AG09319 (cell line): ENCODE data around the gene F8.
"Not testable (repeated sequence)": the region's sequence is repeated elsewhere in the genome, so short reads cannot be mapped to it uniquely, and the experiment has no call there.

ENCODE experiments used
- DNase-seq: peaks from one replicate; pipeline ENCODE4 v3.0.0-alpha.2; 2010; ENCODE audit warnings: low read depth; ENCODE audit errors: extremely low read depth
- TF ChIP-seq, protein P1 (sequence below): IDR thresholded peaks from 2 replicates; pipeline ENCODE4 v1.5.1; 2011; ENCODE audit warnings: low read depth, mild to moderate bottlenecking, inconsistent platforms, low read length, moderate library complexity

F8 gene

DNA sequence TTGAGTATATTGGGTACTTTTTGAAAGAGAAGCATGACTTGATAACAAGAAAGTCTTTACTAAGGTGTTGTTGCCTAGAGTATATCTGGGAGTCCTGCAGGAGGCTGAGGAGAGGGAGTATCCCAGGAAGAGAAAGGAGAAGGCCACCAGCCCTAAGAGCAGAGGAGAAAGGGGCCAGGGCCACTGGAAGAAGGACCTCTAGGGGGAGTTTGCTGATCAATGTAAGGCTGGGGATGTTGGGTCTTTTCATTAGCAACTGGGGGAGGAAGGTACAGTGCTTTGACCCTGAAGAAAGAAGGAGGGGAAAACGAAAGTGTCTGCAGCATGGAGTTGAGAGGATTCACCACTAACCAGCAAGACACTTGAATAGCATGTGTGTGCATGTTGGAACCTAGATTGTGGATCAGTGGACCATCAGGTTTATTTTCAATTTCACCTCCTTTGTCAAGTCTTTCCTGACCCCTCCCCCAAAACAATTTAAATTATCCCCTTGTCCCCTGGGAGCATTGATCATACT, 192.5 kb downstream of the F8 start:
- TF ChIP-seq, protein P1, sequence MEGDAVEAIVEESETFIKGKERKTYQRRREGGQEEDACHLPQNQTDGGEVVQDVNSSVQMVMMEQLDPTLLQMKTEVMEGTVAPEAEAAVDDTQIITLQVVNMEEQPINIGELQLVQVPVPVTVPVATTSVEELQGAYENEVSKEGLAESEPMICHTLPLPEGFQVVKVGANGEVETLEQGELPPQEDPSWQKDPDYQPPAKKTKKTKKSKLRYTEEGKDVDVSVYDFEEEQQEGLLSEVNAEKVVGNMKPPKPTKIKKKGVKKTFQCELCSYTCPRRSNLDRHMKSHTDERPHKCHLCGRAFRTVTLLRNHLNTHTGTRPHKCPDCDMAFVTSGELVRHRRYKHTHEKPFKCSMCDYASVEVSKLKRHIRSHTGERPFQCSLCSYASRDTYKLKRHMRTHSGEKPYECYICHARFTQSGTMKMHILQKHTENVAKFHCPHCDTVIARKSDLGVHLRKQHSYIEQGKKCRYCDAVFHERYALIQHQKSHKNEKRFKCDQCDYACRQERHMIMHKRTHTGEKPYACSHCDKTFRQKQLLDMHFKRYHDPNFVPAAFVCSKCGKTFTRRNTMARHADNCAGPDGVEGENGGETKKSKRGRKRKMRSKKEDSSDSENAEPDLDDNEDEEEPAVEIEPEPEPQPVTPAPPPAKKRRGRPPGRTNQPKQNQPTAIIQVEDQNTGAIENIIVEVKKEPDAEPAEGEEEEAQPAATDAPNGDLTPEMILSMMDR: no peak
- no peak for DNase-seq

DNA sequence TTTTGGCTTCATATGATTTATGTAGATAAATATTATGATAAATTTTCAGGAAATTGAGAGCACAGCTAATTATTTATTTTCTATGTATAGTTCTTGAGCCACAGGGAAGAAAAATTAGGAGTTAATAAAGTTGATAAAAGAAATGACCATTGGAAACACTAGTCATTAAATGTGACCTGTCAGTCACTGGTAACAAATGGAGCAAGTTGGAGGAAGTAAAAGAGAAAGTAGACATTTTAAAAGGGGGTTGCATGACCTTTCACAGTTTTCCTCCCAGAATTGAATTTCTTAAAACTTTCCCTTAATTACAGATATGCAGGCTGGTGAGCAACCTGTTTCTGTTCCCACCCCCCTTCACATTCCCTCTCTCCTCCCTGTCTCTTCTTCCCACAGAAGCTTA, 193.4 kb downstream of the F8 start:
- DNase-seq: no peak
- TF ChIP-seq, protein P1: no peak

DNA sequence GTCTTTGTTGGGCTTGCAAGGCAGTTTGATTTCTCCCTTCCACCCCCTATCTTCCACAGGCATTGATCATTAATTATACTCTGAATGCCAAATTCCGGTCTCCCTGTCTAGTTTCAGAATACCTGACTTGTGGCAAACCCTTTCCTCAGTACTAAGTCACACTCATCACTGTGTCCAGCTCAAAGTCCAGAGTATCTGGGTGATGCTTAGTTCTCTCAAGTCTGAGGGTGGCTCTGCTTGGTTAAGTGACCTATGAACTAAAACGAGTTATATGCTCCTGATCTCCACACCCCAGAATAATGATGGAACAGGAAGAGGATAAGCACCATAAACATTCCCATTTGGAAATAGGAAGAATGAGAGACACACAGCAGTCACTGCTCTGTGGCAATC, 194.5 kb downstream of the F8 start:
- TF ChIP-seq, protein P1: no peak
- no peak for DNase-seq

DNA sequence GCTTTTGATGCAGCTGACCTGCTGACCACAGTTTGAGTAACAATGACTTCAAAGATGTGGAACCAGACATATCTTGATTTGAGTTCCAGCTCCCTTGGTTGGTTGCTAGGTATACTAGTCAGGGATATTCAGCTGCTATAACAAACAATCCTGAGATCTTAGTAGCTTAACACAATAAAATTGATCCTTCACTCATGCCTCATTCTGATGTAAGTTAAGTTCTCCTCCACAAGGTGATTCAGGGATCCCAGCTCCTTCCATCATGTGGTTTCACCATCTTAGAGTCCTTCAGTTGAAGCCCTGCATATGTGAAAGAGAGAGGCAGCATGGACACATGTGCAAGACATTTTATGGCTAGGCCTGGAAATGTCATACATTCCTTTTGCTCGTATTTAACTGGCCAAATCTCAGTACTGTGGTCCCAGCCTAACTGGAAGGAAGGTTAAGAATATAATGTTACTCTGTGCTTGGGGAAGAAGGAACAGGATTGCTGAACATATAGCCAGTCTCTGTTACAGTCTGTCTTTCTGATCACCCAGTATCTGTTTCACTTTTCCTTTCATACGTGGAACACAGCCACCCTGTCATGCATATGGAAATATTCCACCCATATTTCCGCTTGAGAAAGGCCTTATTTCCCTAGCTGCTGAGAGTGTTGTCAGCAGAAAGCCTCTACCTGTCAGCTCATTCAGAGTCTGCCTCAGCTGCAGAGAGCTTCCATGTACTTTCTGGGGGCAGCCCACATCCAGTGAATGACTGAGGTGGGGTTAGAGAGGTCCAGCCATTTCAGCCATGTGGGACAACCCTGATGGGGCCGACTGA, 195.1 kb downstream of the F8 start:
- DNase-seq: no peak

DNA sequence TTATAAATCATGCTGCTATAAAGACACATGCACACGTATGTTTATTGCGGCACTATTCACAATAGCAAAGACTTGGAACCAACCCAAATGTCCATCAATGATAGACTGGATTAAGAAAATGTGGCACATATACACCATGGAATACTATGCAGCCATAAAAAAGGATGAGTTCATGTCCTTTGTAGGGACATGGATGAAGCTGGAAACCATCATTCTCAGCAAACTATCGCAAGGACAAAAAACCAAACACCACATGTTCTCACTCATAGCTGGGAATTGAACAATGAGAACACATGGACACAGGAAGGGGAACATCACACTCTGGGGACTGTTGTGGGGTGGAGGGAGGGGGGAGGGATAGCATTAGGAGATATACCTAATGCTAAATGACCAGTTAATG, 196.9 kb downstream of the F8 start:
- not testable (repeated sequence) for DNase-seq

More for the DNA sequence above, 195.1 kb downstream of the F8 start:
- TF ChIP-seq, protein P1: no peak

DNA sequence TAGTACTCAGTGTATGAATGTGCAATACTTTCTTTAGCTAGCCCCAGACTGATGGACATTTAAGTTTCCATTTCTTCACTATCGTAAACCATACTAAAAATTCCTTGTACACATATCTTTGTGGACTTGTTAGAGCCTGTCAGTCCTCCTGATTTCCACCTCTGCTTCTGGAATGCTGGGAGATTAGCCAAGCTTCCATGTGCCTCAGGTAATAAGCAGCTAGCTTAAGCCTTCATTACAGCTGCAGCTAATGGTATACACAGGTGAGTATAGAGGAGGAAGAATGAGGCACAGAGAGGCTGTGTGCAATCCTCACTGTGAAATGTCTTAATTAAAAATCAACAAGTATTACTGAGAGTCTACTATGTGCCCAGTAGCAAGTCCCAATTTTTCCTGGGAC, 197.9 kb downstream of the F8 start:
- TF ChIP-seq, protein P1: no peak

DNA sequence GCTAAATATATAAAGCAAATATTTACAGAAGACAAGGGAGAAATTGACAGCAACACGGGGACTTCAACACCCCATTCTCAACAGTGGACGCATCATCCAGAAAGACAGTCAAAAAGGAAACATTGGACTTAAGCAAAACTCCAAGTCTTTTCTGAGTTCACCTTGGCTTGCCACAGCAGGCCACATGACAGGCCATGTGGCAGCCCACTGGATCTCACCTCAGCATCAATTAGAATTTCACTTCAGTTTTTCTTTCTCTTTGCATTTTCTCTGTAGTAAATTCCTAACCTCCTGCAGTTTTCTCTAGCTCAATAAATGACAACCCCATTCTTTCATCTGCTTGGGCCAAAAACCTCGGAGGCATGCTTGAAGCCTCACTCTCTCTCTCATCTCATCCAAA, 200.5 kb downstream of the F8 start:
- DNase-seq: no peak
- TF ChIP-seq, protein P1: no peak

More for the DNA sequence above, 197.9 kb downstream of the F8 start:
- no peak for DNase-seq
